Neural progenitor cell (in vitro differentiated cells): ENCODE data around the gene C1QTNF1. TPM values are rescaled to one million over a fixed set of nuclear protein-coding genes. Genes with fewer than 3 reads are reported as not detected.

Source experiments
- DNase-seq: peaks from one replicate; pipeline ENCODE4 v3.0.0-alpha.2; 2016; ENCODE audit warnings: low spot score
- H2AFZ ChIP-seq: fragments of 200-600 bp; sonication (generic); replicated peaks from 2 replicates; pipeline ENCODE4 v1.6.1; 2016; ENCODE audit warnings: antibody characterized with exemption
- H3F3A ChIP-seq: fragments of 200-600 bp; sonication (generic); 2 replicates; pipeline ENCODE4 v1.6.1; 2016; ENCODE audit warnings: antibody characterized with exemption, low read depth
- H3K27ac ChIP-seq: fragments of 200-600 bp; sonication (generic); 2 replicates; pipeline ENCODE4 v1.5.1; 2016; ENCODE audit warnings: mild to moderate bottlenecking
- H3K27me3 ChIP-seq: fragments of 200-600 bp; sonication (generic); 2 replicates; pipeline ENCODE4 v1.6.1; 2016; ENCODE audit warnings: mild to moderate bottlenecking, moderate library complexity
- H3K36me3 ChIP-seq: fragments of 200-600 bp; sonication (generic); 2 replicates; pipeline ENCODE4 v1.5.1; 2016
- H3K4me1 ChIP-seq: fragments of 200-600 bp; sonication (generic); 2 replicates; pipeline ENCODE4 v1.6.1; 2016; ENCODE audit warnings: mixed run types
- H3K4me2 ChIP-seq: fragments of 200-600 bp; sonication (generic); 2 replicates; pipeline ENCODE4 v1.6.1; 2016
- H3K4me3 ChIP-seq: fragments of 200-600 bp; sonication (generic); 2 replicates; pipeline ENCODE4 v1.5.1; 2016
- H3K79me2 ChIP-seq: fragments of 200-600 bp; sonication (generic); 2 replicates; pipeline ENCODE4 v1.6.1; 2016; ENCODE audit warnings: low read depth
- H3K9ac ChIP-seq: fragments of 200-600 bp; sonication (generic); 2 replicates; pipeline ENCODE4 v1.6.1; 2016
- H3K9me3 ChIP-seq: fragments of 200-600 bp; sonication (generic); 2 replicates; pipeline ENCODE4 v1.5.1; 2016; ENCODE audit warnings: low read depth
- H4K20me1 ChIP-seq: fragments of 200-600 bp; sonication (generic); 2 replicates; pipeline ENCODE4 v1.6.1; 2016; ENCODE audit warnings: low read depth
- H3K27ac Mint-ChIP-seq: 3 replicates; pipeline ENCODE4 v1.8.0; 2021; ENCODE audit warnings: mixed read lengths
- H3K27me3 Mint-ChIP-seq: 2 replicates; pipeline ENCODE4 v1.8.0; 2022; ENCODE audit warnings: low read depth, mild to moderate bottlenecking, inconsistent platforms, moderate library complexity, mixed read lengths; ENCODE audit not compliant: insufficient read depth
- H3K36me3 Mint-ChIP-seq: 3 replicates; pipeline ENCODE4 v1.8.0; 2021; ENCODE audit warnings: mixed read lengths
- H3K4me1 Mint-ChIP-seq: 3 replicates; pipeline ENCODE4 v1.8.0; 2021; ENCODE audit warnings: mixed read lengths
- H3K4me3 Mint-ChIP-seq: 3 replicates; pipeline ENCODE4 v1.8.0; 2021; ENCODE audit warnings: mild to moderate bottlenecking, moderate library complexity, mixed read lengths
- H3K9me3 Mint-ChIP-seq: 3 replicates; pipeline ENCODE4 v1.8.0; 2020; ENCODE audit warnings: mixed read lengths
- EZH2 ChIP-seq: fragments of 200-600 bp; sonication (generic); IDR thresholded peaks from 2 replicates; pipeline ENCODE4 v1.6.1; 2017; ENCODE audit warnings: antibody characterized with exemption, mild to moderate bottlenecking, moderate library complexity
- EZH2phosphoT487 ChIP-seq: fragments of 200-600 bp; sonication (generic); IDR thresholded peaks from 2 replicates; pipeline ENCODE4 v1.6.1; 2017; ENCODE audit warnings: antibody characterized with exemption
- total RNA-seq: library from RNA; depleted of rRNA; stranded (reverse); fragments of >200 nt; gene quantifications from 2 replicates; pipeline ENCODE4 v1.2.3, GENCODE V29; 2015; ENCODE audit warnings: low replicate concordance
- TF ChIP-seq, protein P1 (sequence below): fragments of 200-600 bp; sonication (generic); IDR thresholded peaks from 2 replicates; pipeline ENCODE4 v1.5.1; 2017; ENCODE audit warnings: antibody characterized with exemption, mild to moderate bottlenecking

C1QTNF1 gene
- total RNA-seq, 1 donor from 2014 or later = 1.4 TPM

DNA sequence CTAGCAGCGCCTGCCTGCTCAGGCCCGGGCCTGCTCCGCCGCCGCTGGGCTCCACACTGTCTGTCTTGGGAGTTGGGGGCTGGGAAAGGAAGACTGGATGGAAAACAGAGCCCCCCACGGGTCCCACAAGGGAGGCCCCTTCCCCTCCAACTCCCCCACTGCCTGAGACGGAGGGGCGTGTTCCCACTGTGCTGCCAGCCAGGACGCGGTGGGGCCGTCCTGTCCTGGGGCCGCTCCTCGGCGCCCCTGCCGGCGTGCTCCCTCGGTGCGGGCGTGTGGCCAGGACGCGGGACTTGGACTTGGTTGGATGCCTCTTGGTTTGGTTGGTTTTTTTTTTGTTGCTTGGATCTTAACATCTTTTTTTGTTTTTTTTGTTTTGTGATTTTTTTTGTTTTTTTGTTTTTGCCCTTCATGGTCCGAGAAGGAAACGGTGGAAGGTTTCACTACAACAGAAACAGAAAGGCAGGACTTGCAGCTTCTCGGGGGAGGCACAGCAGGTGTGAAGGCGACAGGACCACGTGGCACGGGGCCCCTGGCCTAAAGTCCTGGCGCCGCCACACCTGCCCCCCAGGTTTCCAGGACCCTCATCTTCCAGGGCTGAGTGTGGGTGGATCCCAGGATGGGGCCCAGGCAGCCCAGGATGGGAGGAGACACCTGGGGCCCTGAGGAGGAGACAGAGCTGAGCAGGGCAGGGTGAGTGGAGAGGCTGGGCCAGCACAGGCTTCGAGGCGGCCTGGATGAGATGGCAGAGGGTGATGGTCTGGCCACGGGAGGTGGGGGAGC is 66.7 kb downstream of the C1QTNF1 start:
- H3K4me3 Mint-ChIP-seq = no peak overlapping the region

GRCh38 chr17:79091226-79091670 is 67.3 kb downstream of the C1QTNF1 start:
- H3K9ac ChIP-seq = no peak overlapping the region
- no peaks in the 10 kb centered on the region for H3F3A ChIP-seq
- H3K36me3 Mint-ChIP-seq = no peaks in the 10 kb centered on the region
- H3K36me3 ChIP-seq = no peaks in the 10 kb centered on the region
- TF ChIP-seq, protein P1, sequence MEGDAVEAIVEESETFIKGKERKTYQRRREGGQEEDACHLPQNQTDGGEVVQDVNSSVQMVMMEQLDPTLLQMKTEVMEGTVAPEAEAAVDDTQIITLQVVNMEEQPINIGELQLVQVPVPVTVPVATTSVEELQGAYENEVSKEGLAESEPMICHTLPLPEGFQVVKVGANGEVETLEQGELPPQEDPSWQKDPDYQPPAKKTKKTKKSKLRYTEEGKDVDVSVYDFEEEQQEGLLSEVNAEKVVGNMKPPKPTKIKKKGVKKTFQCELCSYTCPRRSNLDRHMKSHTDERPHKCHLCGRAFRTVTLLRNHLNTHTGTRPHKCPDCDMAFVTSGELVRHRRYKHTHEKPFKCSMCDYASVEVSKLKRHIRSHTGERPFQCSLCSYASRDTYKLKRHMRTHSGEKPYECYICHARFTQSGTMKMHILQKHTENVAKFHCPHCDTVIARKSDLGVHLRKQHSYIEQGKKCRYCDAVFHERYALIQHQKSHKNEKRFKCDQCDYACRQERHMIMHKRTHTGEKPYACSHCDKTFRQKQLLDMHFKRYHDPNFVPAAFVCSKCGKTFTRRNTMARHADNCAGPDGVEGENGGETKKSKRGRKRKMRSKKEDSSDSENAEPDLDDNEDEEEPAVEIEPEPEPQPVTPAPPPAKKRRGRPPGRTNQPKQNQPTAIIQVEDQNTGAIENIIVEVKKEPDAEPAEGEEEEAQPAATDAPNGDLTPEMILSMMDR = no peak
- TF ChIP-seq EZH2 = no peak
- TF ChIP-seq EZH2phosphoT487 = no peak
- no peaks in the 10 kb centered on the region for H3K79me2 ChIP-seq
- H3K4me1 Mint-ChIP-seq = peaks cover 14% of the 10 kb centered on the region
- H3K27me3 ChIP-seq = peaks cover 2% of the 10 kb centered on the region
- no peak overlapping the region for H3K4me2 ChIP-seq
- no peak for DNase-seq
- no peaks in the 10 kb centered on the region for H3K9me3 ChIP-seq
- no peak overlapping the region for H3K27ac Mint-ChIP-seq
- peaks cover 8% of the 10 kb centered on the region for H3K27me3 Mint-ChIP-seq
- H3K4me3 Mint-ChIP-seq = no peak overlapping the region
- H4K20me1 ChIP-seq = peaks cover 4% of the 10 kb centered on the region
- H3K27ac ChIP-seq = no peak overlapping the region
- H3K4me1 ChIP-seq = no peaks in the 10 kb centered on the region
- H2AFZ ChIP-seq = no peak overlapping the region
- H3K4me3 ChIP-seq = no peak overlapping the region
- H3K9me3 Mint-ChIP-seq = no peaks in the 10 kb centered on the region

More for the DNA sequence above, 66.7 kb downstream of the C1QTNF1 start:
- Histone ChIP-seq H3K9me3 (no peaks in the 10 kb centered on the region), H3K27me3 (no peaks in the 10 kb centered on the region), H3K27ac (no peak overlapping the region), H3K36me3 (no peaks in the 10 kb centered on the region), H3K4me2 (no peak overlapping the region), H3K4me3 (no peak overlapping the region), H3K9ac (no peak overlapping the region), H3K4me1 (no peaks in the 10 kb centered on the region), H2AFZ (no peak overlapping the region), H4K20me1 (peaks cover 4% of the 10 kb centered on the region), H3K79me2 (no peaks in the 10 kb centered on the region), H3F3A (no peaks in the 10 kb centered on the region)
- no peak for DNase-seq
- Mint-ChIP-seq H3K27ac (peak overlapping the region; percentile 51), H3K4me1 (peaks cover 14% of the 10 kb centered on the region), H3K27me3 (peaks cover 5% of the 10 kb centered on the region), H3K9me3 (no peaks in the 10 kb centered on the region), H3K36me3 (no peaks in the 10 kb centered on the region)
- TF ChIP-seq, protein P1 = no peak
- TF ChIP-seq EZH2 (no peak), EZH2phosphoT487 (no peak)

GRCh38 chr17:79092567-79092966 is 68.6 kb downstream of the C1QTNF1 start:
- Histone ChIP-seq H3K9me3 (no peaks in the 10 kb centered on the region), H3K79me2 (no peaks in the 10 kb centered on the region), H2AFZ (no peak overlapping the region), H3K36me3 (no peaks in the 10 kb centered on the region), H3K27me3 (peaks cover 15% of the 10 kb centered on the region), H3K27ac (no peak overlapping the region), H3K4me3 (no peak overlapping the region), H4K20me1 (no peaks in the 10 kb centered on the region), H3K9ac (no peak overlapping the region), H3F3A (no peaks in the 10 kb centered on the region), H3K4me2 (no peak overlapping the region), H3K4me1 (no peaks in the 10 kb centered on the region)
- H3K27ac Mint-ChIP-seq = peak overlapping the region; percentile 36
- H3K36me3 Mint-ChIP-seq = no peaks in the 10 kb centered on the region
- peaks cover 7% of the 10 kb centered on the region for H3K27me3 Mint-ChIP-seq
- no peak for TF ChIP-seq EZH2phosphoT487
- TF ChIP-seq, protein P1 = no peak
- no peak for TF ChIP-seq EZH2
- DNase-seq = no peak
- peaks cover 14% of the 10 kb centered on the region for H3K4me1 Mint-ChIP-seq
- no peak overlapping the region for H3K4me3 Mint-ChIP-seq
- no peaks in the 10 kb centered on the region for H3K9me3 Mint-ChIP-seq
